ENCODE data around the gene SNTA1. TPM values are rescaled to one million over a fixed set of nuclear protein-coding genes. Genes with fewer than 3 reads are reported as not detected.
"Not testable (repeated sequence)": the region's sequence is repeated elsewhere in the genome, so short reads cannot be mapped to it uniquely, and the experiment has no call there.

Gene SNTA1
- total RNA-seq, 1 donor from 2014 or later: 7.1 TPM

- Mint-ChIP-seq H3K27me3 (ENCODE audit: low read depth, unreplicated experiment) (no peaks in the 10 kb centered on the region), H3K27ac (ENCODE audit: unreplicated experiment) (no peak overlapping the region), H3K4me3 (ENCODE audit: unreplicated experiment) (no peak overlapping the region), H3K9me3 (ENCODE audit: unreplicated experiment) (no peaks in the 10 kb centered on the region), H3K36me3 (ENCODE audit: low read depth, unreplicated experiment) (no peaks in the 10 kb centered on the region), H3K4me1 (ENCODE audit: low read depth, unreplicated experiment) (no peaks in the 10 kb centered on the region)
- peaks cover 4% of the 10 kb centered on the region for H3K4me1 ChIP-seq (ENCODE audit: insufficient read depth, low read length)
- H3K4me3 ChIP-seq (ENCODE audit: insufficient read depth, low read depth, low read length): no peak overlapping the region
- no peak for DNase-seq (ENCODE audit: low read depth)
- peaks cover 13% of the 10 kb centered on the region for H3K79me2 ChIP-seq (ENCODE audit: insufficient read depth, low read length)
- no peak overlapping the region for H3K9ac ChIP-seq (ENCODE audit: low read length)
- peaks cover 10% of the 10 kb centered on the region for H4K20me1 ChIP-seq (ENCODE audit: insufficient read depth, low read length)
- FAIRE-seq: no peak
- no peaks in the 10 kb centered on the region for H3K9me3 ChIP-seq (ENCODE audit: insufficient read depth, low read depth, low read length)
- no peak overlapping the region for H3K27ac ChIP-seq (ENCODE audit: low read depth, low read length)
- no peak overlapping the region for H3K4me2 ChIP-seq (ENCODE audit: low read length)
- H2AFZ ChIP-seq (ENCODE audit: low read depth, low read length): no peak overlapping the region
- no peaks in the 10 kb centered on the region for H3K27me3 ChIP-seq (ENCODE audit: insufficient read depth, low read length)
- no peaks in the 10 kb centered on the region for H3K36me3 ChIP-seq (ENCODE audit: insufficient read depth, low read length)
- TF ChIP-seq EZH2 (IDR thresholded peaks at IDR 0.05; ENCODE audit: insufficient read depth, low read length) (no peak), CTCF (IDR thresholded peaks at IDR 0.05; ENCODE audit: insufficient read depth, low read depth, low read length) (no peak)
Observed at GRCh38 chr20:33488201-33488600, 44.6 kb upstream of the SNTA1 start.

- not testable (repeated sequence) for H4K20me1 ChIP-seq (ENCODE audit: insufficient read depth, low read length); H3K9me3 Mint-ChIP-seq (ENCODE audit: unreplicated experiment); H3K36me3 Mint-ChIP-seq (ENCODE audit: low read depth, unreplicated experiment); DNase-seq (ENCODE audit: low read depth); H3K27me3 ChIP-seq (ENCODE audit: insufficient read depth, low read length); H3K36me3 ChIP-seq (ENCODE audit: insufficient read depth, low read length); H3K9ac ChIP-seq (ENCODE audit: low read length); H3K27ac ChIP-seq (ENCODE audit: low read depth, low read length); H3K27me3 Mint-ChIP-seq (ENCODE audit: low read depth, unreplicated experiment); FAIRE-seq; H3K4me1 Mint-ChIP-seq (ENCODE audit: low read depth, unreplicated experiment); H3K4me1 ChIP-seq (ENCODE audit: insufficient read depth, low read length); H3K4me3 ChIP-seq (ENCODE audit: insufficient read depth, low read depth, low read length); H2AFZ ChIP-seq (ENCODE audit: low read depth, low read length); H3K4me2 ChIP-seq (ENCODE audit: low read length); H3K27ac Mint-ChIP-seq (ENCODE audit: unreplicated experiment); H3K4me3 Mint-ChIP-seq (ENCODE audit: unreplicated experiment); H3K79me2 ChIP-seq (ENCODE audit: insufficient read depth, low read length); H3K9me3 ChIP-seq (ENCODE audit: insufficient read depth, low read depth, low read length)
Observed at GRCh38 chr20:33483186-33483585, 39.6 kb upstream of the SNTA1 start.

- H3K9me3 Mint-ChIP-seq (ENCODE audit: unreplicated experiment): no peaks in the 10 kb centered on the region
- H3K79me2 ChIP-seq (ENCODE audit: insufficient read depth, low read length): no peaks in the 10 kb centered on the region
- no peak overlapping the region for H3K4me3 Mint-ChIP-seq (ENCODE audit: unreplicated experiment)
- no peak overlapping the region for H3K4me3 ChIP-seq (ENCODE audit: insufficient read depth, low read depth, low read length)
- no peak overlapping the region for H2AFZ ChIP-seq (ENCODE audit: low read depth, low read length)
- peaks cover 10% of the 10 kb centered on the region for H3K27me3 Mint-ChIP-seq (ENCODE audit: low read depth, unreplicated experiment)
- H3K4me1 Mint-ChIP-seq (ENCODE audit: low read depth, unreplicated experiment): no peaks in the 10 kb centered on the region
- H3K4me2 ChIP-seq (ENCODE audit: low read length): no peak overlapping the region
- no peaks in the 10 kb centered on the region for H4K20me1 ChIP-seq (ENCODE audit: insufficient read depth, low read length)
- no peak overlapping the region for H3K27ac Mint-ChIP-seq (ENCODE audit: unreplicated experiment)
- H3K36me3 ChIP-seq (ENCODE audit: insufficient read depth, low read length): no peaks in the 10 kb centered on the region
- DNase-seq (ENCODE audit: low read depth): no peak
- FAIRE-seq: no peak
- no peak overlapping the region for H3K9ac ChIP-seq (ENCODE audit: low read length)
- no peaks in the 10 kb centered on the region for H3K4me1 ChIP-seq (ENCODE audit: insufficient read depth, low read length)
- no peaks in the 10 kb centered on the region for H3K9me3 ChIP-seq (ENCODE audit: insufficient read depth, low read depth, low read length)
- H3K36me3 Mint-ChIP-seq (ENCODE audit: low read depth, unreplicated experiment): no peaks in the 10 kb centered on the region
- TF ChIP-seq EZH2 (IDR thresholded peaks at IDR 0.05; ENCODE audit: insufficient read depth, low read length) (no peak), CTCF (IDR thresholded peaks at IDR 0.05; ENCODE audit: insufficient read depth, low read depth, low read length) (no peak)
- H3K27ac ChIP-seq (ENCODE audit: low read depth, low read length): no peak overlapping the region
- no peaks in the 10 kb centered on the region for H3K27me3 ChIP-seq (ENCODE audit: insufficient read depth, low read length)
Observed at GRCh38 chr20:33482581-33482980, 39.0 kb upstream of the SNTA1 start.

Data from astrocyte (in vitro differentiated cells and primary cell).